ENCODE measurements around the gene SLC12A9. TPM values are rescaled to one million over a fixed set of nuclear protein-coding genes. Genes with fewer than 3 reads are reported as not detected.
"Not testable (repeated sequence)": the region's sequence is repeated elsewhere in the genome, so short reads cannot be mapped to it uniquely, and the experiment has no call there.

Gene SLC12A9
- total RNA-seq, 2 experiments from 2014 or later = 24.9 to 26.4 TPM

DNA sequence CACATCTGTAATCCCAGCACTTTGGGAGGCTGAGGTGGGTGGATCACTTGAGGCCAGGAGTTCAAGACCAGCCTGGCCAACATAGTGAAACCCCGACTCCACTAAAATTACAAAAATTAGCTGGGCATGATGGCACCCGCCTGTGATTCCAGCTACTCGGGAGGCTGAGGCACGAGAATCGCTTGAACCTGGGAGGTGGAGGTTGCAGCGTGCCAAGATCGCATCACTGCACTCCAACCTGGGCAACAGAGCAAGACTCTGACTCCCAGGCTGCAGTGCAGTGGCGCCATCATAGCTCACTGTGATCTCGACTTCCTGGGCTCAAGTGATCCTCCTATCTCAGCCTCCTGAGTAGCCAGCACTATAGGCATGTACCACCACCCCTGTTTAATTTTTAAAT lies 2.4 kb downstream of the SLC12A9 start:
- POLR2A ChIA-PET = not testable (repeated sequence)
- CTCF ChIA-PET = interaction anchor here (1.5 kb wide), 1 partner anchor 12 kb away, joined by 3 read pairs; the partner anchor contains the start of gene TRIP6

DNA sequence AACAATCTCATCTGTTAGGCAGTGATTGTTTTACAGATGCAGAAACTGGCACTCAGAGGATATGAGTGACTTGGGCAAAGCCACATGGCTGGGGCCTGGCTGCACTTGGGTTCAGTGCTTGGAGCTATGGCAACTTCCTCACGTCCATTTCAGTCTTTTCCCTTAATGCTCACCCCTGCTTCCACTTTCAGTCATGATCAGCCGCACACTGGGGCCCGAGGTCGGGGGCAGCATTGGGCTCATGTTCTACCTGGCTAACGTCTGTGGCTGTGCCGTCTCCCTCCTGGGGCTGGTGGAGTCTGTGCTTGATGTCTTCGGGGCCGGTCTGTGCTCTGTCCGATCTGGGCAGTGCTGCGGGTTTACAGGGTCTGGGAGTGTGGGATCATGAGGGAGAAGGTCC lies 3.0 kb downstream of the SLC12A9 start:
- CTCF ChIA-PET = no interaction called here

DNA sequence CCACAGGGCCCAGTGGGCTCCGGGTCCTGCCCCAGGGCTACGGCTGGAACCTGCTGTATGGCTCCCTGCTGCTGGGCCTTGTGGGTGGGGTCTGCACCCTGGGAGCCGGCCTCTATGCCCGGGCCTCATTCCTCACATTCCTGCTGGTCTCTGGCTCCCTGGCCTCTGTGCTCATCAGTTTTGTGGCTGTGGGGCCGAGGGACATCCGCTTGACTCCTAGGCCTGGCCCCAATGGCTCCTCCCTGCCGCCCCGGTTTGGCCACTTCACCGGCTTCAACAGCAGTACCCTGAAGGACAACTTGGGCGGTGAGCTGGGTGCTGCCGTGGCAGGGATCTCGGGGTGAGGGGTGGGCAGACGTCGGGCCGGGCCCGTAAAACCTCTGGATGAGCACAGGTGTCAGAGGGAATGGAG lies 4.4 kb downstream of the SLC12A9 start:
- ChIA-PET POLR2A (no interaction called here), CTCF (interaction anchor here (1.5 kb wide), 1 partner anchor 18 kb away, joined by 3 read pairs; the partner anchor contains the start of gene SRRT)

More for the DNA sequence above, 3.0 kb downstream of the SLC12A9 start:
- POLR2A ChIA-PET = no interaction called here

DNA sequence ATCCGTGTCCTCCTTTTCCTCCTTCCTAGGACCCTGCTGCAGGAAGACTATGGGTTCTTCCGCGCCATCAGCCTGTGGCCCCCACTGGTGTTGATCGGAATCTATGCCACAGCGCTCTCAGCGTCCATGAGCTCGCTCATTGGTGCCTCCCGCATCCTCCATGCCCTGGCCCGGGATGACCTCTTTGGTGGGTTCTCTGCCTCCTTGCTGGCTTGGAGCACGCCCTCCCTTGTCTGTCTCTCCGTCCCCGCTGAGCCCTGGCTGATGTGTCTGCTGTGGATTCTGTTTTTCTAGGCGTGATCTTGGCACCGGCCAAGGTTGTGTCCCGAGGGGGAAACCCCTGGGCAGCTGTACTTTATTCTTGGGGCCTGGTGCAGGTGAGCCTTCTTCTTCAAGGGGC lies 7.3 kb downstream of the SLC12A9 start:
- ChIA-PET POLR2A (no interaction called here), CTCF (no interaction called here)

DNA sequence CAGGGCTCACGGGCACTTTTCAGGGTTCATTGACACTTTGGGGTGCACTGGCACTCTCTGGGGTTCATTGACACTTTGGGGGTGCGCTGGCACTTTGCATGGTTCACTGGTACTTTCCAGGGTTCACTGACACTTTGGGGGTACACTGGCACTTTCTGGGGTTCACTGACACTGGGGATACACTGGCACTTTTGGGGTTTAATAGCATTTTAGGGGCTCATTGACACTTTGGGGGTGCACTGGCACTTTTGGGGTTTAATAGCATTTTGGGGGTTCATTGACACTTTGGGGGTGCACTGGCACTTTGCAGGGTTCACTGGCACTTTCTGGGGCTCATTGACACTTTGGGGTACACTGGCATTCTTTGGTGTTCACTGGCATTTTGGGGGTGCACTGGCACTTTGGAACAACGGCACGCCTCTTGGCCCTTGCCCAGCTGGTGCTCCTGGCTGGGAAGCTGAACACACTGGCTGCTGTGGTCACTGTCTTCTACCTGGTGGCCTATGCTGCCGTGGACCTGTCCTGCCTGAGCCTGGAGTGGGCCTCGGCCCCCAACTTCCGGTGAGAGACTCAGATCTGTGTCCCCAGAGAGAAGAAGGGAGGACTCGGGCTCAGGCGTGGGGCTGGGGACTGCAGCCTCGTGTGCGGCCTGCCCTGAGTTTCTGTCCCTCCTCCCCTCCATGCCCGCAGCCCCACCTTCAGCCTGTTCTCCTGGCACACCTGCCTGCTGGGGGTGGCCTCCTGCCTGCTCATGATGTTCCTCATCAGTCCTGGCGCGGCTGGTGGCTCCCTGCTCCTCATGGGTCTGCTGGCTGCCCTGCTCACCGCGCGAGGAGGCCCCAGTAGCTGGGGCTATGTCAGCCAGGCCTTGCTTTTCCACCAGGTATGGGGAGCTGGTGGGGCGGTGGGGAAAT lies 8.4 kb downstream of the SLC12A9 start:
- CTCF ChIA-PET = interaction anchor here (1.2 kb wide), 1 partner anchor 8 kb away, joined by 3 read pairs; the partner anchor contains the start of gene SLC12A9
- POLR2A ChIA-PET = interaction anchor here (0.8 kb wide), 1 partner anchor 9 kb away, joined by 3 read pairs; the partner anchor contains the start of gene SLC12A9

DNA sequence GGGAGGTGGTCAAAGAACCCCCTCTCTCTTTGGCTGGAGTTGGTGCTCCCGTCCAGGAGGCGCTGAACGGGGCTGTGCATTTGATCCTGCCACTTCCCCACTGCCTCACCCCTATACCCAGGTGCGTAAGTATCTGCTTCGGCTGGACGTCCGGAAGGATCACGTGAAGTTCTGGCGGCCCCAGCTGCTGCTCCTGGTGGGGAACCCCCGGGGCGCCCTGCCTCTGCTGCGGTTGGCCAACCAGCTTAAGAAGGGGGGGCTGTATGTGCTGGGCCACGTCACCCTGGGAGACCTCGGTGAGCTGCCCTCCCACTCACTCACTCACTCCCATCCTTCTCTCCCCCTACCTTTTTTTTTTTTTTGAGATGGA lies 9.1 kb downstream of the SLC12A9 start:
- CTCF ChIA-PET = interaction anchor here (1.2 kb wide), 1 partner anchor 9 kb away, joined by 3 read pairs; the partner anchor contains the start of gene SLC12A9
- POLR2A ChIA-PET = interaction anchor here (0.8 kb wide), 1 partner anchor 10 kb away, joined by 3 read pairs; the partner anchor contains the start of gene SLC12A9

DNA sequence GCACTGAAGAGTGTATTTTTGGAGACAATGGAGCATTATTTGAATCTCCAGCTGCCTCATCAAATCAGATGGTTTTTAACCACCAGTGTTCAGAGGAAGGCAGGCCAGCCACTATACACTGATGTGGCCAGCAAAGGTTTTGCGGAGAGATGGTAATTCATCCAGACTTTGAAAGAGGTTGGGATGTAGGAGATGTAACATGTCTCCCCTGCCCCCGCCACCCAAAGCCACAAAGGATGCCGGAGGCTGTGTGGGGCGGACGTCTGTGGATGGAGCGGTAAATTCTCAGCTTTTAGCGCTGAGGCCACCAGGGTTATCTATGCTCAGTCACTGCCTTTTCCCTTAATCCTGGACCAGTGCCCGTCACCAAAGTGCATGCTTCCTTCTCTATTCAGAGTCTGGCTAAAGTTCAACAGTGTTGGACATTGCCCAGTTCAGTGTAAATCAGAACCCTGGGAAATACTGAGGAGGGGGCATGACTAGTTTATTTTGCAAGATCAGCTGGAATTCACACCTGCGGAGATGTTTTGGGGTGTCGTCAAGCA lies 11.0 kb downstream of the SLC12A9 start:
- ChIA-PET POLR2A (no interaction called here), CTCF (no interaction called here)

DNA sequence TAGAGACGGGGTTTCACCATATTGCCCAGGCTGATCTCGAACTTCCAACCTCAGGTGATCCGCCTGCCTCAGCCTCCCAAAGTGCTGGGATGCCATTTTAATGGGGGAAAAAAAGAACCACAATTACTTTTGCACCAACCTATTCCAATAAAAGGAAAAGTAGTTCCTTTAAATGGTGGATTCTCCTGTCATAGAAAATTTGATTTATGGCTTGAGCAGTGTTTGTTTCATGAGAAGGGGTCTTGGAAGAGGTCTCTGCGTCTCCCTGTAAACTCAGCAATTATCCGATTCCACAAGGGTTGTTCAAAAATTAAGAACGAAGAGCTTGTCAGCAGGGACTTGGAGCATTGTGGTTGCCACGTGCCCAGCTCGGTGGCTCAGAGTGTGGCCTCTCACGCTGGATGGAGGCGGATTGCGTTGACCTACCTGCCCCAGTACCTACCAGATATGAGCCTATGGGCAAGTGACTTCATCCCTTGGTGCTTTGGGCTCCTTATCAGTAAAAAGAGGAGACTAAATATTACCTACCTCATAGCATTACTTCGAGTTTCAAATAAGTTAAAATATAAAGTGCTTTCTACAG lies 11.8 kb downstream of the SLC12A9 start:
- POLR2A ChIA-PET = no interaction called here
- CTCF ChIA-PET = no interaction called here

DNA sequence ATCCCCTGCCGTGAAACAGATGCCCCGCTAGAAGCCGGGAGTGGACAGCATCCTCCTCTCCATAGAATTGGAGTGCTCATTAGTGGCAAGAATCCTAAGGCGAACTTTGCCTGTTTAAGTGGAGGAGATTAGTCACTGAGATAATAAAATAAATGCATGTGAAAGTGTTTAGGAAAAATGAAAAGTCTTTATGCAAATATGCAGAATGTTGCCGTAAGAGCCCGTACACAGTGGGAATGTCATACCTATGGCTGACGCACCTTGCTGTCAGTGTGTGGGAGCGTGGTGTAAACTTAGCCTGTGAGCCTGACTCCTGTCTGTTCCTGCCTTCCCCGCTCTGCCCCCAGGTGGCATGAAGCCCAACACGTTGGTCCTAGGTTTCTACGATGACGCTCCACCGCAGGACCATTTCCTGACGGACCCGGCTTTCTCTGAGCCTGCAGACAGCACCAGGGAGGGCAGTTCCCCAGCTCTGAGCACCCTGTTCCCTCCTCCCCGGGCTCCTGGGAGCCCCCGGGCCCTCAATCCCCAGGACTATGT lies 12.9 kb downstream of the SLC12A9 start:
- CTCF ChIA-PET = no interaction called here
- POLR2A ChIA-PET = no interaction called here

DNA sequence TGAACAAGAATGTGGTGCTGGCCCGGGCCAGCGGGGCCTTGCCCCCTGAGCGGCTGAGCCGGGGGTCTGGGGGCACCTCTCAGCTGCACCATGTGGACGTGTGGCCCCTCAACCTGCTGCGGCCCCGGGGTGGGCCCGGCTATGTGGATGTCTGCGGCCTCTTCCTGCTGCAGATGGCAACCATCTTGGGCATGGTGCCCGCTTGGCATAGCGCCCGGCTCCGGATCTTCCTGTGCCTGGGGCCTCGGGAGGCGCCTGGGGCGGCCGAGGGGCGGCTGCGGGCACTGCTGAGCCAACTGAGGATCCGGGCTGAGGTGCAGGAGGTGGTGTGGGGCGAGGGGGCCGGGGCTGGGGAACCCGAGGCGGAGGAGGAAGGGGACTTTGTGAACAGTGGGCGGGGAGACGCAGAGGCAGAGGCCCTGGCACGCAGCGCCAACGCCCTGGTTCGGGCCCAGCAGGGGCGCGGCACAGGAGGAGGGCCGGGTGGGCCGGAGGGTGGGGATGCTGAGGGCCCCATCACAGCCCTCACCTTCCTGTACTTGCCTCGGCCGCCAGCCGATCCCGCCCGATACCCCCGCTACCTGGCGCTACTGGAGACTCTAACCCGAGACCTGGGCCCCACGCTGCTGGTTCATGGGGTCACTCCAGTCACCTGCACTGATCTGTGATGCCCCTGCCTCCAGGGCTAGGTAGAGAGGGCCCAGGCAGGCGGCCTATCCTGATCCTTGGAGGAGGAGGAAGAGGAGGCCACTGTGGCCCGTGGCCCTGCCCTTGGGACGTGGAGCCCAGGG lies 13.6 kb downstream of the SLC12A9 start:
- CTCF ChIA-PET = interaction anchor here (1.0 kb wide), 1 partner anchor 14 kb away, joined by 5 read pairs; the partner anchor contains the start of gene SLC12A9
- POLR2A ChIA-PET = interaction anchor here (0.6 to 1.1 kb wide), 3 partner anchors 9 to 451 kb away, joined by 3 to 8 read pairs (median 6); partner anchors contain the start of genes SLC12A9 and SRRT

DNA sequence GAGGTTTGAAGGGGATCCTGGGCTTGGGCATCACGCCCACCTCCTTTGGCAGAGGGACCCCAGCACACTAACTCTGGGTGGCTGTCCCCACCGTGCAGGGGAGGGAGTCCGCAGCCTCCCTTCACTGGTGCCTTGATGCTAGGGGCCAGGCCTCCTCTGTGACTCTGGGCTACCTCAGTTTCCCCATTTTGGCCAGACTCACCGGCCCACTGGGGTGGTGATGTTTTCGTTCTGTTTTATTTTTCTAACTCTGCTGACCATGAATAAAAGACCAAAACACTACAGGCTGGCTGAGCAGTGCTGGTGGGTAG lies 14.2 kb downstream of the SLC12A9 start:
- ChIA-PET POLR2A (interaction anchor here (0.6 to 1.1 kb wide), 3 partner anchors 8 to 452 kb away, joined by 3 to 8 read pairs (median 6); partner anchors contain the start of genes SLC12A9 and SRRT), CTCF (interaction anchor here (1.0 to 1.2 kb wide), 2 partner anchors 13 to 14 kb away, joined by 3 to 5 read pairs; partner anchors contain the start of gene SLC12A9)

DNA sequence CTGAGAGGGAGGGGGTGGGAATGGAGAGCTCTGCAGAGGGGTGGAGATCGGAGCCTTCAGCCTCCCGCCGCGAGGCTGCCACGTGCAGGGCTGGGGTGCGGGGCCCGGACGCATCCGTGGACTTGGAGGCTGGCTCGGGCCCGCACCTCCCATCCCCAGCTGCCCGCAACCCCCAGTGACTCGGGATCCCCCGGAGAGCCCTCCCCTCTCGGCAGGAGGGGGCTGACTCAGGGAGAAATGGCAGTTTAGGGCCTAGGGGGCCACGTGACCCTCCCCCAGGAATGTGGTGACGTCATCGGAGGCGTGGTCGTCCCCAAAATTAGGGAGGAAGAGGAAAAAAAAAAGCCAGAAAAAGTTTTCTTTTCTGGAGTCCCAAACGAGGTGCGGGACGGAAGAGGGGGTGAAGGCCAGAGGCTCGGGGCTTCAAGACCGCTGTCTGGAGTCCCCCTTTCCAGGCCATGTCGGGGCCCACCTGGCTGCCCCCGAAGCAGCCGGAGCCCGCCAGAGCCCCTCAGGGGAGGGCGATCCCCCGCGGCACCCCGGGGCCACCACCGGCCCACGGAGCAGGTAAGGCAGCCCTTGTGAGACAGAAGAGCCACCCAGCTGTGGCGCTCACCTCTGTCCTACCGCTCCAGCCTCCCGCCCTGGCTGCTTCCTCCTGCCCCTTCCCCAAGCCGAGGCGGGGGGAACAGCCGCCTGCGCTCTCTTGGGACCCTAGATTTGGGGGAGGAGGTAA lies 14.7 kb downstream of the SLC12A9 start, which contains the start of gene TRIP6:
Gene TRIP6 (plus strand): TSS at position 348 of the 736 bp plus-strand sequence. CDS start 111 bp downstream, at position 459.
- POLR2A ChIA-PET = interaction anchor here (0.6 to 1.1 kb wide), 3 partner anchors 8 to 452 kb away, joined by 3 to 8 read pairs (median 6); partner anchors contain the start of genes SLC12A9 and SRRT
- CTCF ChIA-PET = interaction anchor here (1.0 to 1.2 kb wide), 2 partner anchors 13 to 15 kb away, joined by 3 to 5 read pairs; partner anchors contain the start of gene SLC12A9

DNA sequence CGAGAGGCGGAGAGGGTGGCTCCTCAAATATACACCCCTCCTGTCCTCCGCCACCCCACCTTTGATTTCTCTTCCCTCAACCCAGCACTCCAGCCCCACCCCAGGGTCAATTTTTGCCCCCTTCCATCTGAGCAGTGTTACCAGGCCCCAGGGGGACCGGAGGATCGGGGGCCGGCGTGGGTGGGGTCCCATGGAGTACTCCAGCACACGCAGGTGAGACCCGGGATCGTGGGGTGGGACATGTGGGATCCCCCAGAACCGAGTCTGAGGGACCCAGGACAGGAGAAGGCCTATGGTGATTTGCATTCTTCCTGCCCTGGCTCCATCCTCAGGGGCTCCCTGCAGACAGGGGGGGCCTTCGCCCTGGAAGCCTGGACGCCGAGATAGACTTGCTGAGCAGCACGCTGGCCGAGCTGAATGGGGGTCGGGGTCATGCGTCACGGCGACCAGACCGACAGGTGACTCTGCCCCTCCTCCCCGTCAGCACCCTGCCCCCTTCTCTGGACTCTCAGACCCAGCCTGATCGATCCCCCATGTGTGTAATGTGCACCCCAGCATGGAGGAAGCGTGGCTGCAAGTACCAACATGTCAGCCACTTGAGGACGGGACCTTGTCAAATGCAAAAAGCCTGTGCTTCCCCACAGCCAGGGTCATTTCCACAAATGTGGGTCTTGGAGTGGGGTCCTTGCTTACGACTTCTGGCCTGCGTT lies 15.4 kb downstream of the SLC12A9 start:
- CTCF ChIA-PET = interaction anchor here (1.2 kb wide), 1 partner anchor 14 kb away, joined by 3 read pairs; no protein-coding TSS in a partner anchor

DNA sequence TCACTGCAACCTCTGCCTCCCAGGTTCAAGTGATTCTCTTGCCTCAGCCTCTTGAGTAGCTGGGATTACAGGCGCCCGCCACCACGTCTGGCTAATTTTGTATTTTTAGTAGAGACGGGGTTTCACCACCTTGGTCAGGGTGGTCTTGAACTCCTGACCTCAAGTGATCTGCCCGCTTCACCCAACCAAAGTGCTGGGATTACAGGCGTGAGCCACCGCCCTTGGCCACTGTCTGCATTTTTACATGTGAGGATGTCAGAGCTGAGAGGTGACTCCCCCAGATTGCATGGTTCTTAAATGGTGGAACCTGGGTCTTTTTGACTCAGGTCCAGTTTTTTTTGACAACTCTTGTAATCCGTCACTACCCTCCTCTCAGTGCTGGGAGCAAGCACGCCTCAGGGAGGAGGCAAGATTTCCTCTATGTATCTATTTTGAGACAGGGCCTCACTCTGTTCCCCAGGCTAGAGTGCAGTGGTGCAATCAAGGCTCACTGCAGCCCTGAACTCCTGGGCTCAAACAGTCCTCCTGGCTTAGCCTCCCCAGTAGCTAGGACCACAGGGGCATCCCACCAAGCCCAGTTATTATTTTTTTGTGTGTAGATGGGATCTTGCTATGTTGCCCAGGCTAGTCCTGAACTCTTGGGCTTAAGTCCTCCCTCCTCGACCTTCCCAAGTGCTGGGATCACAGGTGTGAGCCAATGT lies 21.2 kb downstream of the SLC12A9 start:
- CTCF ChIA-PET = no interaction called here
- POLR2A ChIA-PET = interaction anchor here (4.9 kb wide), 1 partner anchor 15 kb away, joined by 71 read pairs; the partner anchor contains the start of gene UFSP1

More for the DNA sequence above, 15.4 kb downstream of the SLC12A9 start:
- POLR2A ChIA-PET = no interaction called here

DNA sequence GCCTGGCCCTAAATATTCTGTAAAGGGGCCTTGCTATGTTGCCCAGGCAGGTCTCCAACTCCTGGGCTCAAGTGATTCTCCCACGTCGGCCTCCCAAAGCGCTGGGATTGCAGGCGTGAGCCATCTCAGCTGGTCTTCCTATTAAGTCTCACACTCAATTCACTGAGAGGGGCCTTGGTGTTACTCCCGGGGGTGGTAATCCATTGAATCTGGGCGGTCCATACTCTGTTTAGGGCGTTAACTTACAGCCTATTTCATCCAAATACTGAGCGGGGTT lies 21.7 kb downstream of the SLC12A9 start:
- POLR2A ChIA-PET = interaction anchor here (2.0 to 4.9 kb wide), 2 partner anchors 15 to 22 kb away, joined by 17 to 71 read pairs; partner anchors contain the start of genes SLC12A9 and UFSP1
- CTCF ChIA-PET = no interaction called here

DNA sequence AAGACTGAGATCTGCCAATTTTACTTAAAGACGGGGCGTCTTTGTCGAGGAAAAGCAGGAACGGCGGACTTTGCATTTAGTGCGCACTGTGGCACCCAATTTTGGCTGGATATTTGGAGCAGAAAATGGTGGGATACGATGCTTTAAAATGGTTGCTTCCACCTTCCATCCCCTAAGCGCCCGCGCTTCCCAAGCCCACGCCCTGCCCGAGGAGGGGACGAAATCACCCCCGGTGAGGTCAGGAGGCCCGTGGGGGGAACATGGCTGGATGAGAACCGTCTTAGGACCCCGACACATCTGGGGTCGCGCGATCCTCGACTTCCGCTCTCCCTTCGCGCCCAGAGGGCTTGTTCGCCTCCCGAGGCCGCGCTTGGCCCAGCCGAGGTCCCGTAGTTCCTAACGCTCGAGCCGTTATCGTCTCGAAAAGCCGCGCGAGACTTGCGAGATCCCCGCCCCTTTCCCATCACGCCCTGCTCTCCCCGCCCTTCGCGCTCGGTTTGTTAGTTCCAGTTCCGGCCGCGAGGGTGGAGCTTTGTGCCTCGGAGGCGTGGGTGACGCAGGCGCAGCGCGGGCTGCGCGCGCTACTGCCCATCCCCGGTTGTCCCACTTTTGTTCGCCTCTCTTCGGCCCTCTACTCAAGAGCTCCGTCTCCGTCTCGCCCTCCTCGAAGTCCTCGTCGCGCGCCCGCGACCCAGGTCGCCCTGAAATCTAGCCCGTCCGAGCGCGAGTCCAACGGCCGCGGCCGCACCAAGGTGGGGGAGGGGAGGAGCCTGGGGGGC lies 22.3 kb downstream of the SLC12A9 start, which contains the start of gene SRRT:
Gene SRRT (plus strand): TSS at position 527 of the 779 bp plus-strand sequence. CDS start 488 bp downstream, outside the sequence.
- CTCF ChIA-PET = interaction anchor here (1.0 to 3.6 kb wide), 3 partner anchors 13 to 23 kb away, joined by 3 to 25 read pairs (median 13); partner anchors contain the start of genes SLC12A9 and UFSP1
- POLR2A ChIA-PET = interaction anchor here (0.6 to 4.9 kb wide), 11 partner anchors 8 to 405 kb away, joined by 3 to 71 read pairs (median 6); partner anchors contain the start of genes POP7, SLC12A9, TRIM56 and TRIP6
